TTC549 (cell line): ENCODE measurements around the gene PHYHIPL.
"Not testable (repeated sequence)": the region's sequence is repeated elsewhere in the genome, so short reads cannot be mapped to it uniquely, and the experiment has no call there.

ENCODE experiments used
- FAIRE-seq: peaks from 2 replicates; lab custom pipeline; 2012; peaks lifted over from hg19 to GRCh38; lab: Jason Lieb, UNC

The PHYHIPL gene

GRCh38 chr10:59206204-59206720 lies 29.8 kb downstream of the PHYHIPL start:
- no peak for FAIRE-seq

- no peak for FAIRE-seq
Observed at GRCh38 chr10:59212301-59212798, 35.9 kb downstream of the PHYHIPL start.

GRCh38 chr10:59214160-59214559 lies 37.7 kb downstream of the PHYHIPL start:
- FAIRE-seq: no peak

- no peak for FAIRE-seq
Observed at GRCh38 chr10:59216178-59216869, 39.9 kb downstream of the PHYHIPL start.

GRCh38 chr10:59222788-59223187 lies 46.3 kb downstream of the PHYHIPL start:
- no peak for FAIRE-seq

GRCh38 chr10:59223597-59223996 lies 47.2 kb downstream of the PHYHIPL start:
- not testable (repeated sequence) for FAIRE-seq

GRCh38 chr10:59225211-59225610 lies 48.8 kb downstream of the PHYHIPL start:
- no peak for FAIRE-seq

GRCh38 chr10:59227136-59227673 lies 50.8 kb downstream of the PHYHIPL start:
- FAIRE-seq: no peak

GRCh38 chr10:59229441-59229840 lies 53.0 kb downstream of the PHYHIPL start:
- FAIRE-seq: no peak

GRCh38 chr10:59234194-59234593 lies 57.8 kb downstream of the PHYHIPL start:
- no peak for FAIRE-seq

- FAIRE-seq: peak; percentile 19
Observed at GRCh38 chr10:59234816-59235429, 58.5 kb downstream of the PHYHIPL start.

- FAIRE-seq: no peak
Observed at GRCh38 chr10:59236064-59236697, 59.7 kb downstream of the PHYHIPL start.

- FAIRE-seq: no peak
Observed at GRCh38 chr10:59237775-59238174, 61.3 kb downstream of the PHYHIPL start.

GRCh38 chr10:59239108-59239507 lies 62.7 kb downstream of the PHYHIPL start:
- not testable (repeated sequence) for FAIRE-seq

- FAIRE-seq: peak; percentile 43
Observed at GRCh38 chr10:59240582-59241183, 64.2 kb downstream of the PHYHIPL start.

GRCh38 chr10:59242057-59242456 lies 65.6 kb downstream of the PHYHIPL start:
- no peak for FAIRE-seq

GRCh38 chr10:59242991-59243390 lies 66.5 kb downstream of the PHYHIPL start:
- no peak for FAIRE-seq

- FAIRE-seq: no peak
Observed at GRCh38 chr10:59243611-59244195, 67.3 kb downstream of the PHYHIPL start.

GRCh38 chr10:59244871-59245270 lies 68.4 kb downstream of the PHYHIPL start:
- no peak for FAIRE-seq

GRCh38 chr10:59245686-59246085 lies 69.2 kb downstream of the PHYHIPL start:
- no peak for FAIRE-seq

GRCh38 chr10:59252491-59252890 lies 76.0 kb downstream of the PHYHIPL start:
- FAIRE-seq: no peak

- FAIRE-seq: no peak
Observed at GRCh38 chr10:59255463-59255862, 79.0 kb downstream of the PHYHIPL start.
